CD4-positive, alpha-beta T cell treated with Interleukin-12 subunit alpha and Interleukin-12 subunit beta, for 1 hour (primary cell): Measurements from ENCODE around the gene BAIAP2L2.
"Not testable (repeated sequence)": the region's sequence is repeated elsewhere in the genome, so short reads cannot be mapped to it uniquely, and the experiment has no call there.

Experiments used
- DNase-seq: peaks from one replicate; pipeline ENCODE4 v3.0.0-alpha.2; 2020

BAIAP2L2 gene

DNA sequence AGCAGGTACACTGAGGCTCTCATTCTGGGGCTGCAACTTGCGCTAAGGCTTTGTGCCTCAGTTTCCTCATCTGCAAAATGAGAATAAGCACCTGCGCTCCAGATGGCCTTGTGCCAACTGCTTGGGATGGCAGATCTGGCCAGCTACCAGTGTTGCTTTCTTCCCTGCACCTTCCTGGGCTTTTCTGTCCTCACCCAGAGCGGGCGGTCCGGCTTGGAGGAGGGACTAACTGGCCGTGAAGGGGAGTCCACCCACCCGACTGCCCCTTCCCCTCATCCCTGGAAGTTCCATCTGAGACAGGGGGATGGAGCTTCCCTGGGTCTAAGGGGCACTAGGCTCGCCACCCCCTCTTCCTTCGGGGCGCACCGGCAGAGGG, 30.0 kb downstream of the BAIAP2L2 start:
- no peak for DNase-seq

DNA sequence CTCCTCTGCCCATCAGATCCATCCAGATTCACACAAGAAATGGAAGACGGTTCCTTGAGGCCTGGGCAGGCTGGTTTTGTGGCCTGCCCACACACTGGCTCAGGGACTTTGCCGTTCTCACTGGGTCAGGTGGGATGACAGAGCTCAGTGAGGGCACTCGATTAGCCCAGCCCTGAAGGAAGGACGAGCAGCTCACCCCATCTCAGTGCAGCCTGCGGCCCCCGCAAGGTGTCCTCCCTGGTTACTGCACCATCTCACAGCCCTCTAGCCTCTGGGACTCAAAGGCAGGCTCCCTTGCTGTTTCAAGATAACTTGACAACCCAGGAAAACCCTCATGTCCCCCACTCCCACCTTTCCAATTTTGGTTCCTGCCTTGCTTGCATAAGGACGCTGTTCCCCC, 30.7 kb downstream of the BAIAP2L2 start:
- DNase-seq = no peak

DNA sequence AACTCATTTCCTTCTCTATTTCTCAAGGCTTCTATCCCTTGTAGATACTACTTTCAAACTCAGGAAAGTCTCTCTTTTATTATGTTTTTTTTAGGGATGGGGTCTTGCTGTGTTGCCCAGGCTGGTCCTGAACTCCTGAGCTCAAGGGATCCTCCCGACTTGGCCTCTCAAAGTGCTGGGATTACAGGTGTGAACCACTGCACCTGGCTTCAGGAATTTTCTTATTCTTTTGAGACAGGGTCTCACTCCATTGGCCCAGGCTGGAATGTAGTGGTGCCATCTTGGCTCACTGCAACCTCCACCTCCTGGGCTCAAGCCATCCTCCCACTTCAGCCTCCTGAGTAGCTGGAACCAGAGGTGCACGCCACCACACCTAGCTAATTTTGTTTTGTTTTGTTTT, 31.3 kb downstream of the BAIAP2L2 start:
- not testable (repeated sequence) for DNase-seq

DNA sequence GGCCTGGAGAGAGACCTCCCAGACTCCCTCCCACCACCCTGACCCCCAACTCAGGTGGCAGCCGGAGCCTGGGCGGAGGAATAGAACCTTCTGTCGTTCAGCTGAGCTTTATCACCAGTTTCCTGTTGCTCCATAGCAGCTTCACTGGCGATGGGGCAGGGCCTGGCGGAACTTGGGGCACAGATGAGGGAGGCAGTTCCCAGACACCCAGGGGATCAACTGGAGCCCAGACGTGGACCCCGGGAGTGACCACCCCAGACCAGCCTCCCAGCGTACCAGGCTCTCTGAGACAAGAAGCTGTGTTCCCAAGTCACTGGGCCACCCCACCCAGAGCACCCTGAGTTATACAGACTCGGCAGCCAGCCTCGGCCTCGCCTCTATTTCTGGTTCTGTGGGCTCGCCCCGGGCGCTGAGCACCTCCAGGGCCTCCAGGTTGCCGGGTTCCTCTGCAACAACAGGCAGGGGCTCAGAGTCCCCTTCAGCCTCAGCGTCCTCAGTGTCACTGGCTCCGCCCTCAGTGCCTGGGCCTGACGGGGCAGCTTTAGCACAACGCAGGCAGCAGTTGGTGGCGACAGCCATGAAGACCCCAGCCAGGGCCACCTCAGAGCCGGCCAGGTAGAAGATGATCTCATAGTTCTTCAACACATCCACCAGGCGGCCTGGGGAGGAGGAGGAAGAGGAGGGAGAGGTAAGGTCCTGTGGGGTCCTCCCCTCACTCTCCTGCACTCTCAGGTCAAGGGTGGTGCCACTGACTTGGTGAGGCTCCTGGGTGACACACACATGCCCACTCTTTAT, 32.2 kb downstream of the BAIAP2L2 start:
- DNase-seq = no peak

DNA sequence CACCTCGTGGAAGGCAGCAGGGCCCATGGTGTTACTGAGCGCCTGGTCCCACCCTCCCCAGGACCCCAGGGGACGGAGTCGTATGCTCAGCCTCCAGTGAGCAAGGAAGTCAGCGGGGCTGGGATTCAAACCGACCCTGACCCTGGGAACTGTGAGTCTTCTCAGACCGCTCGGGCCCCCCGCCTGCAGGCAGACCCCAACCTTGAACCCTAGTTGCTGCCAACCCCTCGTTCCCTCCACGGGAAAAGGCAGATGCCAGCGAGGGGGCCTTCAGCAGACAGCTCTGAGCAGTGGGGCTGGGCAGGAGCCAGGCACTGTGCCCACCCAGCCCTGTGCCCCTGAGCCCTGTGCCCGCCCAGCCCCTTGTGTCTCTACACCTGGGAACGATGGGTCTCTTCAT, 32.9 kb downstream of the BAIAP2L2 start:
- DNase-seq = no peak

DNA sequence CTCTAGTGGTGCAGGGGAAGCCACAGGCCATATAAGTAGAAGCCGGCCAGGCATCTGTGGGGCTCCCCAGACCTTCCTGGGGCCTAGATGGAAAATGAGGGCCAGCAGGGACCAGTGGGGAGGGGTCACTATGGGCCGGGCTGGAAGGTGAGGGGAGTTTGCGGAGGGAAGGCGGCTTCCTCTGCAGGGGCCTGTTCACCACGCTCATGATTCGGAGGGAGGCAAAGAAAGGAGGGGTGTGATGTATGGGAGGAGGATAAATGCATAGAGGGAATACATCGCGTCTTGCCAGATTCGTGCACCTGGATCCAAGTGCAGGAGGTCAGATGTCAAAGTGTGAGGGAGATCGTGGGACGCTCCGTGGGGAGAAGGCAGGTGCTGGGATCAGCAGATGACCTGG, 33.4 kb downstream of the BAIAP2L2 start:
- DNase-seq = no peak

DNA sequence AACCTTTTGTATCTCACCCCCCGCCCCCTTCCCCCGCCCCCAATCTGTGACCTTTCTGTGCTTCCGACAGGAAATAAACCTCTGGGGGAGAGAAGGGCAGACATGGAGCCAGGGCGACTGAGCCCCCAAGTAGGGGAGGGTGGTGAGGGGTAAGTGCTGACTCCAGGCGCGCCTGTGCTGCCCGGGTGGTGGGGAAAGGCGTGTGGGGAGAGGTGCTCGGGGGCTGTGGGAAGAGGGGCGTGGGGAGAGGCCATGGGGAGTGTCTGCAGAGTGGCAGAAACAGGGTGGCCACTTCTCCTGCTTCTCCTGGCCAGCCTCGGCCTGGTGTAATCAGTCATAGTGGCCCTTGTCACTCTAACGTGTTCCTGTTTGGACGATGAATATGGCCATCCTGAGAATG, 34.5 kb downstream of the BAIAP2L2 start:
- DNase-seq = no peak

DNA sequence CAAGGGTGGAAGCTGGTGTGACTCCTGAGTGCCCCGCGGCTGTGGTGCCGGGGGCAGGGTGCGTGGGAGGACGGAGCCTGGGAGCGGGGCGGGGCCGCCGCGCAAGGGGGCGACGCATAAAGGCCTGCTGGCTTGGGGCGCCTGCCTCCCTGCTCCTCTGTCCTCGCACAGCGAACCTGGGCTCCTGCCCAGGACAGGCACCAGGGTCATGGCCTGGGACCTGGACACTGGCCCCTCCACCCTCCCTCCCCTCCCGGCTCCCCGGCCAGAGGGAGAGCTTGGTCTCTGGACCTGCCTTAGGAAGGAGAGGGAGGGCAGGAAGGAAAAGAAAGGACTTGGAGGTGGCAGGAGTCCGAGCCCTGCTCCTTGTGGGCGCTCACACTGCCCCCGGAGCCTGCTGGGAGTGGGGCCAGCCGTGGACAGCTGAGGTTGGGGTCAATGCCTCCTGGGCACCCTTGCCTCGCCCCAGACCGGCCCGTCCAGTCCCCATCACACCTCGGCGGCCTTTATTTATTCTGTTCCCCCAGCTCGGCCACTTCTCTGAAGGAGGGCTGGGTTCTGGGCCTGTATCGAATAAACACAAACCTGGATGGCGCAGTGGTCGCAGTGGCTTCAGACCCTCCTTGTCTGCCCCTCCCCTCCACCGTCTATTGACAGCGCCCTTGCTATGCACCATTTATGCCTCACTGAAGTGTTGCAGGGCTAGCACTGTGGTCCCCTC, 35.2 kb downstream of the BAIAP2L2 start:
- DNase-seq = no peak

DNA sequence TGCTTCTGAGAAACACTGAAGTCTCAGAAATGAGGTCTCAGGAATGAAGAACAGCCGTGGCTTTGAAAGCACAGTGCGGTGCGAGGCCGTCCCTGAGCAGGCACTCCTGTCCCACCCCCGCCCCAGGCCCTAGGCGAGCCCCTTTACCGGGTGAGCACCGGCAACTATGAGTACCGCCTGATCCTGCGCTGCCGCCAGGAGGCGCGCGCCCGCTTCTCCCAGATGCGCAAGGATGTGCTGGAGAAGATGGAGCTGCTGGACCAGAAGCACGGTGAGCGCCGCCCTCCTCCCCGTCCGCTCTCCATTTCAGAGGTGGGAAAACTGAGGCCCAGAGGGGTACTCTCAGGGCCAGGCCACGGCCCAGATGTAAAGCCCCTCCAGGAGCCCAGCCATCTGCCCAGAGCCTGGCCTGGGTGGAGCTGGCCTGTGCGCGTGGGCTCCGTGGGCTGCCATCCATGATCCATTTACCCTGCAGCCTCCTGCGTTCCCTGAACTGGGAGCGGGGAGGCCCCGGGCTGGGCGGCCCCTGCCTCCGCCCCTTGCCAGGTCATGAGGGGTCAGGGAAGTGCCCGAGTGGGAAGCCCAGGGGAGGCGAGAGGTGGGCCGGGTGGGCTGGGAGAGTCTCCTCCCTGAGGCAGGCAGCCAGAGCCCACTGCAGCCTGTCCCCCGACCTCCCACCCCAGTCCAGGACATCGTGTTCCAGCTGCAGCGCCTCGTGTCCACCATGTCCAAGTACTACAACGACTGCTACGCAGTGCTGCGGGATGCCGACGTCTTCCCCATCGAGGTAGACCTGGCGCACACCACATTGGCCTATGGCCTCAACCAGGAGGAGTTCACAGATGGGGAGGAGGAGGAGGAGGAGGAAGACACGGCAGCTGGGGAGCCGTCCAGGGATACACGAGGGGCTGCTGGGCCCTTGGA, 36.0 kb downstream of the BAIAP2L2 start:
- no peak for DNase-seq

DNA sequence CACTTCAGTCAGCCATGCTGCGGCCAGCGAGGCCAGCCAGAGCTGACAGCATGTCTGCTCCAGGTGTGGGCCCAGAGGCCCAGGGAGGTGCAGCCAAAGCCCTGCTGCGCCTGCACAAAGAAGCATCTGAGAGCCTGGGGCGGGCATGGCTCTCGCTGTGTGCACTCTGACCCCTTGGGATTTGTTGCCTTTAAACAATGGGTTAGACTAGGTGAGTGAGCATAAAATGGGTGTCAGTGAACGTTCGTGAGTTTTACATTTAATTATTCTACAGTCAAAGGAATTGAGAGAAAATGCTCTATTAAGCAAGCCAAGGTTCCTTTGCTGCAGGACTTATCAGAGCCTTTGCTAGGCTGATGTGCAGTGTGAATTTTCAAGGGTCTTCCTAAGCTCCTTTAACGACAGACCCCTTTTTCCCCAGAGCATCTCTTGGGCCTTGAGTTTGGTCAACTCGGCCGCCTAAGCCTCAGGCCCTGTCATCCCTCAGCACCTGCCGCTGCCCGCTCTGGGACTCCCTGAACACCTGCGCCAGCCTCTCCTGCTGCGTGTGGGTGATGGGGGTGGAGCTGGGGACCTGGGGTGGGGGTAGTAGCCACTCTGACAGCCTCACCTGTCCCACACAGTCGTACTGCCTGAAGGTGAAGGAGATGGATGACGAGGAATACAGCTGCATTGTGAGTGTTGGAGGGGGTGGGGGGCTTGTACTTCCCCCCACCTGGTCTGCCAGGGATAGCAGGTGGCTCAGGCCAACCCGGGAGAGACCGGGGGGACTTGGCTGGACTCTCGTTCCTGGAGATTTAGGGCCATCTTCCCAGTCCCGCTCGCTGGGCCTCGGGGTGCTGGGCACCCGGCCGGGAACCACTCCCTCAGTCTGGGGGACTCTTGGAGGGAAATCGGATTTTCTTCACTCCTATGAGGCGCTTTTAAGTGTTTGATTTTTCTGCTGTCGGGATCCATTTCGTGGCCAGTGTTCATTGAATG, 37.0 kb downstream of the BAIAP2L2 start:
- DNase-seq = no peak

DNA sequence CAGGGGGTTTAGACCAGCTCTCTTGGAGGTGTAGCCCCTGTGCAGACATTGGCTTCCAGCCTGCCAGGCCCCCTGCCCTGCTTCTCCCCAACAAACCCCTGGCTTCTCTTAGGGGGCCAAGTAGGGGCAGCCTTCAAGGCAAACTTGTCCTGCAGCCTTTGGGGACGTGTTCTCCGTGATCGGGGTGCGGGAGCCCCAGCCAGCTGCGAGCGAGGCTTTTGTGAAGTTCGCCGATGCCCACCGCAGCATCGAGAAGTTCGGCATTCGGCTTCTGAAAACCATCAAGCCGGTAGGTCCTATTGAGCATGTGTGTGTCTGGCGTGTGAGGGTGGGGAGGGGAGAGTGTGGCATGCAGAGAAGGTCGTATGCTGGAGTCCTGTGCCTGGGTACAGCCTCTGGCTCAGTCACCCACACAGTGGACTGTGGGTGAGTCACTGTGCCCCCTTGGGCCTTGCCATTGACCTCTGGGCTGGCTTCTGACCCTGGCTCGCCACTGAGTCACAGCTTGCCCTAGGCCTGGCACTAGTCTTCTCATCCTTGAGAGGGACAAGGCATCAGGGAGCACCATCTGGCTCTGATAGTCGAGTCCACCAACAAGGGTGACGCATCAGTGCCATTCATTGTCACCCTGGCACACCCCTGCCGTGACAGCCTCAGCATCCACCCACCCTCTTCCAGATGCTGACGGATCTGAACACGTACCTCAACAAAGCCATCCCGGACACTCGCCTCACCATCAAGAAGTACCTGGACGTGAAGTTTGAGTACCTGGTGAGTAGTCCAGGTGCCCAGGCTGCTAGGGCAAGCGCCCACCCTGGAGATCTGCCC, 37.9 kb downstream of the BAIAP2L2 start:
- DNase-seq = no peak

DNA sequence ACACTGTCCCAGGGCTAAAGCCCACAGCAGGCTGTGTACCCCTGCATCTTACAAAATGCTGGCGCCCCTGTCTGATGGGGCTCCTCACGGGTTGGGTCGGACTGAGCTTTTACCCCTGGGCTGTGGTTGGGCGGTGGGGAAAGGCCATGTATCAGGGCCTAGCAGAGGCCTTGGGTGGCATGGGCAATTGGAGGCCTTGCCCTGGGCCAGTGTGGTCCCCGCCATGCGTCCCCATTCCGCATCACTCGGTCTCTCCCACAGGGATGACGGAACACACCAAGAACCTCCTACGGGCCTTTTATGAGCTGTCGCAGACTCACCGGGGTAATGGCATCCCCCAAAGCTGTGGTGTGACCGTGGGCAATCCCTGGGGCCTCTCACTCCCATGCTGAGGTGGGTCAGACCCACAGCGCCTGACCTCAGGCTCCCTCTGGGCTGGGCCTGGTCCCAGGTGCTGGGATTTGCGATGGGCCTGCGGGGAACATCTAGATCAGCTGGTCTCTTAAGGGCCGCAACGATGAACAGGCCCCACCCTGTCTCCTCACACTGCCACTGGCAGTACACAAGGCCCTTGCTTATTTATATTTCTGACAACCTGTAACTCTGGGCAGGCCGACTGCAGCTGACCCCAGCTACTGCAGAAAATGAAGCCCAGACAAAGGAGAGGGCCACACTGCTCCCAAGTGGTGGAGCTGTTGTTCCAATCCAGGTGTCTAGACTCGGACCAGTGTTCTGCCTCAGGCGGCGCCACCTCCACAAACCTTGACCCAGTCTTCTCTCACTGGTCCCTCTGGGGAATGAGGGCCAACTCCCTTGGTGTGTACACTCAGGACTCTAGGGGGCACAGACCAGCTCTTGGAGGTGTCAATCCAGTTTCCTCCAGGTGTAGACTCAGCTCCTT, 38.8 kb downstream of the BAIAP2L2 start:
- no peak for DNase-seq

DNA sequence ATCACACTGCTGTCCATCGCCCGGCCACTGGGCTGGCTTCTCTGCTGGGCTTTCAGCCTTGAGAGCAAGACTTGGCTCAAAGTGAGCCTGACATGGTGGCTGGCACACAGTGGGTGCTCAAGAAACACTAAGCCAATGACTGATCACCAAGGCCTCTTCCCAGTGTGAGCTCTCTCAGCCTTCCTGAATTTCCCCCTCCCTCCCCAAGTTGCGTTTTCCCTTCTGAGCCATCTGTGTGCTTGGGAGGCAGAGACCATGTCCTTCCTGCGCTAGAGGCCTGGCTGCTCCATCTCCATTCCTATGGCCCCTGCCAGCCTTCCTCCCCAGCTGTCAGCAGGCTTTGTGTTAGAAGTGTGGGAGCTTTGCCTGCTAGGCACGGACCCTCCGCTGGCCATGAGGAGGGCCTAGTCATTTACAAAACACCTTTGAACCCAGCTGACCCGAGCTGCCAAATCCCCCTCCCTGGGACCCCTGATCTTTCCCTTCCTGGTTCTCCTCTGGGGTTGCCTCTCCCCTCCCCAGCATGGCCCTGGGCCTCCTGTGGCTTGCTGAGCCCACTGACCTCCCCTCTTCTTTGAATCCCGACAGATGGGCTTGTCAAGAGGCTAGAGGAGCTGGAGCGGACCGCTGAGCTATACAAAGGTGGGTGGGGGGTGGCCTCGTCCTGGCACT, 40.1 kb downstream of the BAIAP2L2 start:
- no peak for DNase-seq

DNA sequence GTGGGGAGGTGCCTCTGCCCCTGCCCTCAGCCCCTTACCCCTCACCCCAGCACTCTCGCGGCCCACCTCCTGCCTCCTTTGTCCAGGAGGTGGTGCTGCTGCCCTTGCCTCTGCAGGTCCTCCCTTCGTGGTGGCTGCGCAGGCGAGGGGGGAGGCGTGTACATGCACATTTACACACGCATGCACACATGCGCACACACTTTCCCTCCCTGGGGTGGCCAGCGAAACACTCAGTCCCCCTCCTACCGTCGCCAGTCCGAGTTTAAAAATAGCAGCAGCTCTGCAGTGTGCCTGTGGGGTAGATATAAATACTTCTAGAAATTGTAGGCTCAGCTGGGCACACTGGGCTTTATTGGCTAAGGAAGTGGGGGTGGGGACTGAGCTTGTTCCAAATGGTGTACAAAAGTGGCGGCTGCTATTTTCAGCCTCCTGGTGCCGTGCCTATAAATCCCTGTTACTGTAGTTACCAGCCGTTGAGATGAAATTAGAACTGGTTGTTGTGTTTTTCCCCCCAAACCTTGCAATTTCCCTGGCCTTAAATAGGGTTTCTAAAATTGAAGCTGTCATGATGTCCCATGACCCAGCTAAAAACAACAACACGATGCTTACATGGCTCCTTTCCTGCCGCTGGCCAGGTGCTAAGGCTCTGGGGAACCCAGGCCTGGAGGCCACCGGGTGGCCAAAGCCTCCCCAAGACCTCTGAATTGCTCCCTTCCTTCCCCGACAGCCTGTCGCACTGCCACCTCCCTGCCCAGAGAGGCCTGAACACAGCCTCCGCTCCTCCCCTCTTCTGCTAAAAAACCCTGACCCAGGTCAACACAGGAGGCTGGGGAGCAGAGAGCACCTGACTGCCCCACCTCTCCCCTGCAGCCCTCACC, 40.9 kb downstream of the BAIAP2L2 start:
- no peak for DNase-seq

DNA sequence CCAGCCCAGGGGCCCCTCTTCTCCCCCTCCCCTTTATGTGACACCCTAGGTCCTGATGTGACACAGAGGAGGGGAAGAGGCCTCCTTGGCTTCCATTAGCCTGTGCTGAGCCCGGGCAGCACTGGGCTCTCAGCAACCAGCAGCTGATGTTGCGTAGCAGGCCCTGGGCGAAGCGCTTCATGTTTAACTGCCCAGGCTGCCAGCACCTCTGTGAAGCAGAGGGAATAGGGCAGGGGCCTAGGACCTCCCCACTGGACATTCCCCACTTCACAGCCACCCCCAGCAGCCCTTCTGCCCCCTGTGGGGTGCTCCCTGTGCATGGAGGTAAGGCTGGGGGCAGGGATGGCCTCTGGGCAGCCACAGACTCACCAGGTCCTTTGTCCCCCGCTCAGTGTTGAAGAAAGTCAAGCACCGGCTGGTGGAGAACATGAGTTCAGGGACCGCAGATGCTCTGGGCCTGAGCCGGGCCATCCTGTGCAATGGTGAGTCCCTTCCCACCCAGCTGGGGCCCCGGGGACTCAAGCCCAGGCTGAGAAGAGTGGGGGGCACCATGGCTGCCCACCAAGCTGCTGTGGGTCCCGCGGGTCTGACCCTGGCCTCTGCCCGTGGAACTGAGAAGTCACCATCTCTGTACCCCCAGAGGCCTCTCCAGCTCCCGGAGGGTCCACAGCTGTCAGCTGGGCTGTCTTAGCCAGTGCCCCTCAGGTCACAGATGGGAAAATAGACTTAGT, 41.7 kb downstream of the BAIAP2L2 start:
- no peak for DNase-seq

DNA sequence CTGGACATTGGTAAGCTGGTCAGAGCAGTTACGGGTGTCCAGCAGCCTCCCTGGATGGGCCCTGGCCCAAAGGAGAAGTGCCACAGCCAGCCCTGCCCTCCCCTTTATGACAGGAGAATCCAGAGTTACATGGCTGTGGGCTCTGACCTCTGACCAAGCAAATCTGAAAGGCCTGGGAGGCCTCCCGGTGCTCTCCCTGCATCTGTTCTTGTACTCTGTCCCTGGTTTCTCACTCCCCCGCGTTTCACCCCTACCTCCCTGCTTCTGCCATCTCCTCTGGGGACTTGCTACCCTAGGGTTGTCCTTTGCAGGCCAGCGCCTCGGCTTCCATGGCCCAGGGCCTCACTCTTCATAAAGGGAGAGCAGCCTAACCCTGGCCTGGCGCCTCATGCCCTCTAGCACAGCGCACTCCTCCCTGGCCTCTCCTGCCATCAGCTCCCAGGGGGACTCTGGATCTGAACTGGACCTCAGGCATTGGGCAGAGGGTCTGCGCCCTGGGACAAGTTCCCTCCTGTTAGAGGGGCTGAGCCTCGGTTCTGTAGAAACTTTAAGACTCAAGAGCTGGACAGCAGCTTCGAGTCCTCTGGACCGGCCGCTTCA, 42.6 kb downstream of the BAIAP2L2 start:
- no peak for DNase-seq

DNA sequence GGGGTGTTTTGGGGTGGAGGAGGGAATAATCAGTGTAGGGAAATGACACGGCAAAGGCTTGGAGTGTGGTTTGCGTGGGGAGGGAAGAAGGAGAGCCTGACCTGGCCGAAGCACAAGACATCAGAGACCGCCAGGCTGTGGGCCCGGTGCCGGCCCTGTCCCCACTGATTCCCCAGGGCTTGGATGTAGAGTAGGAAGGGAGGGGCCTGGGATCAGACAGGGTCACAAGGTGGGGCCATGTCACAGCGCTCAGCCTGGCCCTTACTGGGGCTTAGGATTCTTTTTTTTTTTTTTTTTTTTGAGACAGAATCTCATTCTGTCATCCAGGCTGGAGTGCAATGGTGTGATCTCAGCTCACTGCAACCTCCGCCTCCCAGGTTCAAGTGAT, 43.5 kb downstream of the BAIAP2L2 start:
- DNase-seq = no peak
